ENCODE measurements around the gene ENC1.

ENC1 gene

DNA sequence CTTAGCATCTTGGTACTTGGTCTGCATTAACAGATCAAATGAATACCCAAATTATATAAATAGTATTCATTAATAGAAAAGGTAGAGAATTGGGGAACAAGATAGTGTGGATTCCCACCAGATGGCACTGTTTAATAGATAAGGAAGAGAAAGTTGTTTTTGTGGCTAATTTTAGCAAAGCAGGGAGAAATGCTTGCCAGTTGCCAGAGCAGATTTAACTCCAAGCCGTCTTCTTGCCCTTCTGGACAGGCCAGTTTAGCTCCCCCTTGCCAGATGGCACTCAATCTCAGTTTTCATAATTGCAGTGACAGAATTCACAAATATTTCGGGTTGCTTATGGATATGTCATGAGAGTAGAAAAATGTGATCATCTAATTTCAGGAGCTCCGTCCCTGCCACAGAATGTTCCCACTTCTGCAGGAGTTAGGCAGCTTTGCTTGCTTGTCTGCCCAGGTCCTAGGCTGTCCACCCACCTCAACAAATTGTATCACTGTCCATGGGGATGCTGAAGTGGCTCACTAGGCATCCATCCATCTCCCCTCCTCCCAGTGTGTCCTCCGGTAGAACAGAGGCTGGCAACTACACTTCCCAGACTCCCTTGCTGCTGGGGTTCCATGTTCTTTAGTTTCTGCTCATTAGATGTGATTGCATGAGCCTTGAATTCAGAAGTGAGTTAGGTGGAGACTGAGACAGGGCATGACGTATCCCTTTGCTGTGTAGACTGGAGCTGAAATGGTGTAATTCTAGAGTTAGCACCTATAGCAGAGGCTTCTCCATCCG lies 32.7 kb upstream of the ENC1 start:
- no peak for DNase-seq (ENCODE audit: low read depth)

GRCh38 chr5:74672215-74672877 lies 31.8 kb upstream of the ENC1 start:
- DNase-seq (ENCODE audit: low read depth): no peak

More for the DNA sequence above, 32.7 kb upstream of the ENC1 start:
- H3K4me3 ChIP-seq (ENCODE audit: low read depth, low read length): no peak overlapping the region
- TF ChIP-seq, protein P1, sequence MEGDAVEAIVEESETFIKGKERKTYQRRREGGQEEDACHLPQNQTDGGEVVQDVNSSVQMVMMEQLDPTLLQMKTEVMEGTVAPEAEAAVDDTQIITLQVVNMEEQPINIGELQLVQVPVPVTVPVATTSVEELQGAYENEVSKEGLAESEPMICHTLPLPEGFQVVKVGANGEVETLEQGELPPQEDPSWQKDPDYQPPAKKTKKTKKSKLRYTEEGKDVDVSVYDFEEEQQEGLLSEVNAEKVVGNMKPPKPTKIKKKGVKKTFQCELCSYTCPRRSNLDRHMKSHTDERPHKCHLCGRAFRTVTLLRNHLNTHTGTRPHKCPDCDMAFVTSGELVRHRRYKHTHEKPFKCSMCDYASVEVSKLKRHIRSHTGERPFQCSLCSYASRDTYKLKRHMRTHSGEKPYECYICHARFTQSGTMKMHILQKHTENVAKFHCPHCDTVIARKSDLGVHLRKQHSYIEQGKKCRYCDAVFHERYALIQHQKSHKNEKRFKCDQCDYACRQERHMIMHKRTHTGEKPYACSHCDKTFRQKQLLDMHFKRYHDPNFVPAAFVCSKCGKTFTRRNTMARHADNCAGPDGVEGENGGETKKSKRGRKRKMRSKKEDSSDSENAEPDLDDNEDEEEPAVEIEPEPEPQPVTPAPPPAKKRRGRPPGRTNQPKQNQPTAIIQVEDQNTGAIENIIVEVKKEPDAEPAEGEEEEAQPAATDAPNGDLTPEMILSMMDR (IDR thresholded peaks at IDR 0.05; ENCODE audit: low read depth, low read length, missing control alignments): no peak

GRCh38 chr5:74670396-74671038 lies 30.0 kb upstream of the ENC1 start:
- H3K4me3 ChIP-seq (ENCODE audit: low read depth, low read length): no peak overlapping the region
- TF ChIP-seq, protein P1 (IDR thresholded peaks at IDR 0.05; ENCODE audit: low read depth, low read length, missing control alignments): no peak
- no peak for DNase-seq (ENCODE audit: low read depth)

More at GRCh38 chr5:74672215-74672877, 31.8 kb upstream of the ENC1 start:
- TF ChIP-seq, protein P1 (IDR thresholded peaks at IDR 0.05; ENCODE audit: low read depth, low read length, missing control alignments): no peak
- no peak overlapping the region for H3K4me3 ChIP-seq (ENCODE audit: low read depth, low read length)

DNA sequence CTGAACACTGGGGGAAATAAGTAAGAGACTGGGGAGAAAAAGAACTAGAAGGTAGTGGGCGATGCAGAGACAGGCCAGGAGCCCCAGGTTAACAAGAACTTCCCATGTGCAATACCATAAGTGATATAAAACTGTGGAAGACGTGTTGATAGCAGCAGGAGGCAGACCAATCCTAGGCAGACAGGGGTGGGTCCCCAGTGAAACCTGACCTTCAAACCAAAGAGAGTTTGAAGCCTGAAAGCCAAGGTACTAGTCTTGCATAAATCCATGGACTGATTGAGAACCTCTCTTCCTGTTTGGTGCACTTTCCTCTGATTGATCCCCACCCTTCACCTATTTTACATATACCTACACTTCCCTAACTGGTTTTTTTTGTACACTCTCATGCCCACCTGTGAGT lies 29.3 kb upstream of the ENC1 start:
- DNase-seq (ENCODE audit: low read depth): no peak
- H3K4me3 ChIP-seq (ENCODE audit: low read depth, low read length): no peak overlapping the region
- TF ChIP-seq, protein P1 (IDR thresholded peaks at IDR 0.05; ENCODE audit: low read depth, low read length, missing control alignments): no peak

DNA sequence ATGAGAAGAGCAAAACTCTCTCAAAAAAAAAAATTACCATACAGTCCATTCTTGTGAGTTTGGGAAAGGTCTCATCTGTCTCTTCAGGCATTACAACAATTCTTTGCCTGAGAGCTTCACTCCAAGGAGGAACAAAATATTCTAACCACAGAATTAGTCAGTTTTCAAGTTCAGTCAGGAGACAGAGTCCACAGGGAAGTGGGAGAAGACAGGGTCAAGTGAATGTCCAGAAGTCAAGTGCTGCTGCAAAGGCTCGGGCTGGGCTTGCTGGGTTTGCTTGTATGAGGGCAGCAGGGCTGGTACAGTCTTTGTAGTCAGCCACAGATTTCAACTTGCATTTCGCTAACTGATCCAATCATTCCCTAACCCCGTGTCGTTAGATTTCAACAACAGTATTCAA lies 26.9 kb upstream of the ENC1 start:
- H3K4me3 ChIP-seq (ENCODE audit: low read depth, low read length): no peak overlapping the region
- no peak for DNase-seq (ENCODE audit: low read depth)
- TF ChIP-seq, protein P1 (IDR thresholded peaks at IDR 0.05; ENCODE audit: low read depth, low read length, missing control alignments): no peak

DNA sequence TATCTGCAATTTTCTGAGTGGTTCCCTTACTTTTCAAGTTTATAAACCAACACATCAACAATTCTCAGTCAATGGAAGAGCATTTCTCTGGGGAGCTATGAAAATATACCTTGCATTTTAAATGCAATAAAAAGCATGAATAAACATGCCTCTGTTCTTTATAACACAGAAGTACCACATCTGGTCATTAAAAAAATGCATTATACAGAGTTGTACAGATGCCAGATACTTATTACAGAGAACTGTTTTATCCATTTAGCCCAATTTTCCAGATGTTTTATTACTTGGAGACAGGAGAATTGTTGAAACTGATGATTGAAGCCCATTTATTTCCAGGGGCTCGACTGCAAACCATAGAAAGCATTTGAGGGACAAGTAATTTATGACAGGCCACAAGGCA lies 25.3 kb upstream of the ENC1 start:
- TF ChIP-seq, protein P1 (IDR thresholded peaks at IDR 0.05; ENCODE audit: low read depth, low read length, missing control alignments): no peak
- no peak overlapping the region for H3K4me3 ChIP-seq (ENCODE audit: low read depth, low read length)
- DNase-seq (ENCODE audit: low read depth): no peak

Data from GM12864 (cell line).